Vagina (tissue), 2 donors: ENCODE results near the gene HIKESHI. TPM values are rescaled to one million over a fixed set of nuclear protein-coding genes. Genes with fewer than 3 reads are reported as not detected.

Experiments used
- DNase-seq, 2 donors: peaks; one replicate each; pipeline ENCODE4 v3.0.0-alpha.2; 2017; ENCODE audit errors: extremely low spot score in 2 of 2
- H3K27ac ChIP-seq: fragments of 200-600 bp; sonication (generic); one replicate; pipeline ENCODE4 v1.5.1; 2019
- H3K27me3 ChIP-seq: fragments of 200-600 bp; sonication (generic); one replicate; pipeline ENCODE4 v1.5.1; 2019
- H3K36me3 ChIP-seq, 2 donors: fragments of 200-600 bp; sonication (generic); one replicate each; pipeline ENCODE4 v1.5.1; 2017 to 2019
- H3K4me1 ChIP-seq: fragments of 200-600 bp; sonication (generic); one replicate; pipeline ENCODE4 v1.5.1; 2019
- H3K4me3 ChIP-seq, 2 donors: fragments of 200-600 bp; sonication (generic); 1 replicate in 1 of 2; 2 replicates in 1 of 2; pipeline ENCODE4 v1.5.1; 2016 to 2019
- H3K9me3 ChIP-seq: fragments of 200-600 bp; sonication (generic); one replicate; pipeline ENCODE4 v1.5.1; 2019
- POLR2A ChIP-seq, 2 donors: fragments of 450-650 bp; IDR thresholded peaks; one replicate each; pipeline ENCODE4 v1.6.1; 2017; ENCODE audit warnings: antibody characterized with exemption in 2 of 2, mild to moderate bottlenecking in 2 of 2, moderate library complexity in 2 of 2
- POLR2AphosphoS5 ChIP-seq, 2 donors: sonication (generic); formaldehyde crosslinking; IDR thresholded peaks; one replicate each; pipeline ENCODE4 v1.9.0; 2017; ENCODE audit warnings: antibody characterized with exemption in 2 of 2, mild to moderate bottlenecking in 2 of 2, low read depth in 1 of 2; ENCODE audit not compliant: insufficient read depth in 1 of 2
- intact Hi-C: fragments of 100-400 bp; cut with DNase I; formaldehyde crosslinking; loops from one replicate; pipeline ENCODE4 v1.15.1; 2023
- total RNA-seq: library from RNA; depleted of rRNA; stranded (reverse); fragments of >200 nt; gene quantifications from one replicate; pipeline ENCODE4 v1.2.3, GENCODE V29; 2016
- TF ChIP-seq, protein P1 (sequence below), 3 experiments: fragments of 450-650 bp in 2 of 3; fragments of 200-600 bp in 1 of 3; sonication (generic) in 1 of 3; IDR thresholded peaks; one replicate each; pipeline ENCODE4 v1.5.1; 2017 to 2019; ENCODE audit warnings: antibody characterized with exemption in 3 of 3, mild to moderate bottlenecking in 2 of 3, moderate library complexity in 2 of 3

HIKESHI gene
- total RNA-seq, 1 donor from 2014 or later, result 25.0 TPM

DNA sequence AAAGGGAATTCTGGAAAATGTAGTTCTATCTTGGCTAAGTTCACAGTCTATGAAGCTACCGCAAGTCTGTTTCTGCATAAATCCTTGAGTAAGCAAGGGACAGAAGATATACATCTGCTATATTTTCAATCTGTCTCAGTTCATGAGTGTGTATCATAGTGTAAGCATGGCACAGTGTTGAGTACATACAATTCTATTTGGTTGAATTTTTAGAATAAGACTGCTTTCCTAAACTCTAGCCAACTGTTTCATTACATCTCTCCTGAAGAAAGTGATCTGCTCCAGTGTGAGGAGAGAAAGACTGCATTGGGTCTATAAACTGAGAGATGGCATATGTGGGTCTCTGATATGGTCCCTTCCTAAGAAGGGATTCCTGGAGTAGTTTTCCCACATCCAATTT, 70.0 kb downstream of the HIKESHI start:
- no peak overlapping the region for H3K27ac ChIP-seq
- intact Hi-C loops, result no loop called here

DNA sequence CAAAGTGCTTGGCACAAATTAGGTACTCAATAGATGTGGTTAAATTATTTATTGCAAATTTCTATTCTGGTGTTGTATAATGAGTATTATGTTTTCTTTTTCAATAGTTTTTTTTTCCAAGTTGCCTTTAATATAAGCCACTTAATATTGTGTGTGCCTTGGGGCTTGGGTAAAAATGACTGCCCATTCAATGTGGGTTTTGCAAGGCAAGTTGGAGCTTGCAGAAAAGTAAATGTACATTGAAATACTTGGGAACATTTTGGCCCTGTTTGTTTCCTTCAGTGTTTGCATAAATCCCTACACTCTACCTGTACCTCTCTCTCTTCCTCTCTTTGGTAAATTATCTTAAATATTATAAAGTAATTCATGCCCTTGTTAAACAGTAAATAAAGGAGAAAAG, 70.5 kb downstream of the HIKESHI start:
- H3K36me3 ChIP-seq, result no peaks in the 10 kb centered on the region
- no peak for DNase-seq
- intact Hi-C loops, result no loop called here
- no peak overlapping the region for H3K4me3 ChIP-seq
- no peak overlapping the region for H3K27ac ChIP-seq
- H3K9me3 ChIP-seq, result no peaks in the 10 kb centered on the region
- no peaks in the 10 kb centered on the region for H3K4me1 ChIP-seq
- no peaks in the 10 kb centered on the region for H3K27me3 ChIP-seq
- no peak for TF ChIP-seq POLR2A (IDR thresholded peaks at IDR 0.05)
- TF ChIP-seq POLR2AphosphoS5 (IDR thresholded peaks at IDR 0.05; ENCODE audit: insufficient read depth in 1 of 2, low read depth in 1 of 2), result no peak
- TF ChIP-seq, protein P1, sequence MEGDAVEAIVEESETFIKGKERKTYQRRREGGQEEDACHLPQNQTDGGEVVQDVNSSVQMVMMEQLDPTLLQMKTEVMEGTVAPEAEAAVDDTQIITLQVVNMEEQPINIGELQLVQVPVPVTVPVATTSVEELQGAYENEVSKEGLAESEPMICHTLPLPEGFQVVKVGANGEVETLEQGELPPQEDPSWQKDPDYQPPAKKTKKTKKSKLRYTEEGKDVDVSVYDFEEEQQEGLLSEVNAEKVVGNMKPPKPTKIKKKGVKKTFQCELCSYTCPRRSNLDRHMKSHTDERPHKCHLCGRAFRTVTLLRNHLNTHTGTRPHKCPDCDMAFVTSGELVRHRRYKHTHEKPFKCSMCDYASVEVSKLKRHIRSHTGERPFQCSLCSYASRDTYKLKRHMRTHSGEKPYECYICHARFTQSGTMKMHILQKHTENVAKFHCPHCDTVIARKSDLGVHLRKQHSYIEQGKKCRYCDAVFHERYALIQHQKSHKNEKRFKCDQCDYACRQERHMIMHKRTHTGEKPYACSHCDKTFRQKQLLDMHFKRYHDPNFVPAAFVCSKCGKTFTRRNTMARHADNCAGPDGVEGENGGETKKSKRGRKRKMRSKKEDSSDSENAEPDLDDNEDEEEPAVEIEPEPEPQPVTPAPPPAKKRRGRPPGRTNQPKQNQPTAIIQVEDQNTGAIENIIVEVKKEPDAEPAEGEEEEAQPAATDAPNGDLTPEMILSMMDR (IDR thresholded peaks at IDR 0.05), result no peak

More for the DNA sequence above, 70.0 kb downstream of the HIKESHI start:
- TF ChIP-seq POLR2A (IDR thresholded peaks at IDR 0.05) (no peak), POLR2AphosphoS5 (IDR thresholded peaks at IDR 0.05; ENCODE audit: insufficient read depth in 1 of 2, low read depth in 1 of 2) (no peak)
- TF ChIP-seq, protein P1 (IDR thresholded peaks at IDR 0.05), result no peak
- no peaks in the 10 kb centered on the region for H3K4me1 ChIP-seq
- H3K9me3 ChIP-seq, result no peaks in the 10 kb centered on the region
- no peaks in the 10 kb centered on the region for H3K27me3 ChIP-seq
- no peak overlapping the region for H3K4me3 ChIP-seq
- DNase-seq, result no peak
- H3K36me3 ChIP-seq, result no peaks in the 10 kb centered on the region

DNA sequence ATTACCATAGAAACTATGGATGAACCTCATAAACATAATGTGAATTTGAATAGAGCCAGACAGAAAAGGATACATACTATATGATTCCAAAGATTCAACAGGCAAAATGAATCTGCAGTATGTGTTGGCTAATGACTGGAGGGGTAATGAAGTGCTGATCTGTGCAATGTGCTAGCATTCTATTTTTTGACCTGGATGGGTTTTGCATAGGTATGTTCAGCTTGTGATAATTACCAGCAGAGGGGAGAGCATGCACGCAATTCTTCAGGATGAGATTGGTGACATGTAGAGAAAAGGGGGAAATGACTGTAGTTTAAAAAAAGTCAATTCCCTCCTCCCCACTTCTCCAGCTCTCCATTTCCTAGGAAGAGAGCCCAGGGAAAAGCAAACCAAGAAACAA, 72.0 kb downstream of the HIKESHI start:
- intact Hi-C loops, result no loop called here
- Histone ChIP-seq H3K27me3 (no peaks in the 10 kb centered on the region), H3K27ac (no peak overlapping the region), H3K4me3 (peak overlapping the region in 1 of 2 donors; percentile 30), H3K4me1 (no peaks in the 10 kb centered on the region), H3K36me3 (no peaks in the 10 kb centered on the region), H3K9me3 (no peaks in the 10 kb centered on the region)
- no peak for DNase-seq
- no peak for TF ChIP-seq POLR2A (IDR thresholded peaks at IDR 0.05)
- TF ChIP-seq, protein P1 (IDR thresholded peaks at IDR 0.05), result no peak

DNA sequence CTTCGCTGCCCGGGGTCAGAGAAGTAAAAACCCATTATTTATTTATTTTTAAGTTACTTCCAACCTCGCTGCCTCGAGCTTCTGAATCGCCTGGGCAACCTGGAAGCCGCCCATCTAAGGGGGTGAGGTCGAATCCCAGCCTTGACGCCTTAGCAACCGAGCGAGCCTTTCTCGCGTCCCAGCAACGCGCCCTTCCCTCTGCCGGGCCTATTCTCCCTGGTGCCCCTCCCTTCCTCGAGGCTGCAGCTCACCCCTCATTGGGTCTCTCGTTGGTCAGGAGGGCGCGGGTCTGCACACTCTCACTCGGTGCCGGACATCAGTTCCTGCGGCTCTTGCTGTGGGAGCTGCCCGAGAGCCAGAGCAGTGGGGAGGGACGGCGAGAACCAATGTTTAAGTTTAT, 72.5 kb downstream of the HIKESHI start, which contains the start of gene CCDC81:
CCDC81 (plus strand) TSS at position 302 of the 400 bp plus-strand sequence. CDS start 277 bp downstream, outside the sequence.
- no peaks in the 10 kb centered on the region for H3K36me3 ChIP-seq
- no peaks in the 10 kb centered on the region for H3K9me3 ChIP-seq
- TF ChIP-seq POLR2AphosphoS5 (IDR thresholded peaks at IDR 0.05; ENCODE audit: insufficient read depth in 1 of 2, low read depth in 1 of 2), result no peak
- H3K4me1 ChIP-seq, result no peaks in the 10 kb centered on the region
- DNase-seq, result no peak
- peak within 1 kb of the TSS; percentile 1 to 30 for H3K4me3 ChIP-seq
- intact Hi-C loops, result no loop called here
- H3K27me3 ChIP-seq, result no peaks in the 10 kb centered on the region
- H3K27ac ChIP-seq, result no peak within 1 kb of the TSS

DNA sequence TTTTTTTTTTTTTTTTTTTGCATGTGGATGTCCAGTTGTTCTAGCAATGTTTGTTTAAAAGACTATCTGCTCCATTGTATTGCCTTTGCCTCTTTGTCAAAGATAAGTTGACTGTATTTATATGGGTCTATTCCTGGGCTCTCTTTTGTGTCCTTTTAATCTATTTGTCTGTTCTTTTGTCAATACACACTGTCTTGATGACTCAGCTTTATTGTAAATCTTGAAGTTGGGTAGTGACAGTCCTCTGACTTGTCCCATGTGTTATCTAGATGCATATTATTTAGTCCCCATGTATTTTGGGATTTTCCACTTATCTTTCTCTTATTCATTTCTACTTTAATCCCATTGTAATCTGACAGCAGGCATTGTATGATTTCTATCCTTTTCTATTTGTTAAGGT, 75.9 kb downstream of the HIKESHI start:
- H3K4me3 ChIP-seq, result no peak overlapping the region
- TF ChIP-seq, protein P1 (IDR thresholded peaks at IDR 0.05), result no peak
- no peak for TF ChIP-seq POLR2AphosphoS5 (IDR thresholded peaks at IDR 0.05; ENCODE audit: insufficient read depth in 1 of 2, low read depth in 1 of 2)
- no peak for TF ChIP-seq POLR2A (IDR thresholded peaks at IDR 0.05)
- DNase-seq, result no peak
- H3K27ac ChIP-seq, result no peak overlapping the region
- no peaks in the 10 kb centered on the region for H3K9me3 ChIP-seq
- H3K27me3 ChIP-seq, result no peaks in the 10 kb centered on the region
- H3K4me1 ChIP-seq, result no peaks in the 10 kb centered on the region
- intact Hi-C loops, result no loop called here
- H3K36me3 ChIP-seq, result no peaks in the 10 kb centered on the region
